H1 (cell line): Measurements from ENCODE around the gene KRTAP10-12.

Source experiments
- HDAC2 ChIP-seq, 2 experiments: fragments of 300-600 bp in 1 of 2; sonication (generic) in 1 of 2; IDR thresholded peaks; 2 replicates each; pipeline ENCODE4 v1.6.1; 2011 to 2012; ENCODE audit warnings: low read depth in 2 of 2, low read length in 2 of 2, mild to moderate bottlenecking in 2 of 2, moderate library complexity in 2 of 2, borderline replicate concordance in 1 of 2, inconsistent platforms in 1 of 2
- KDM1A ChIP-seq: fragments of 200-600, 300-600 bp; sonication (generic); IDR thresholded peaks from 2 replicates; pipeline ENCODE4 v1.7.1; 2016; ENCODE audit warnings: mild to moderate bottlenecking, low read length, borderline replicate concordance
- POLR2A ChIP-seq, 2 experiments: IDR thresholded peaks; 1 replicate in 1 of 2; 2 replicates in 1 of 2; pipeline ENCODE4 v1.6.1; 2011; ENCODE audit warnings: low read depth in 2 of 2, low read length in 2 of 2, mild to moderate bottlenecking in 2 of 2; ENCODE audit errors: control extremely low read depth in 1 of 2
- RFX5 ChIP-seq: IDR thresholded peaks from 2 replicates; pipeline ENCODE4 v1.6.1; 2011; ENCODE audit warnings: low read depth, low read length, improper control_type of control experiment, borderline replicate concordance
- SP2 ChIP-seq: IDR thresholded peaks from 2 replicates; pipeline ENCODE4 v1.6.1; 2012; ENCODE audit warnings: mild to moderate bottlenecking, low read length, inconsistent platforms
- SP4 ChIP-seq: IDR thresholded peaks from 2 replicates; pipeline ENCODE4 v1.6.1; 2012; ENCODE audit warnings: low read length, inconsistent platforms
- SUZ12 ChIP-seq: fragments of 200-600 bp; sonication (generic); IDR thresholded peaks from 2 replicates; pipeline ENCODE4 v1.6.1; 2012; ENCODE audit warnings: mild to moderate bottlenecking, inconsistent platforms, low read length, moderate library complexity, mixed read lengths
- TBP ChIP-seq: IDR thresholded peaks from 2 replicates; pipeline ENCODE4 v1.6.1; 2011; ENCODE audit warnings: low read depth, low read length, improper control_type of control experiment
- TF ChIP-seq, protein P1 (sequence below), 3 experiments: IDR thresholded peaks; 1 replicate in 2 of 3; 2 replicates in 1 of 3; pipeline versions ENCODE4 v1.5.1 to v1.6.1; 2011; ENCODE audit warnings: low read length in 3 of 3, mild to moderate bottlenecking in 3 of 3, inconsistent platforms in 2 of 3, low read depth in 1 of 3, moderate library complexity in 1 of 3; ENCODE audit not compliant: insufficient read depth in 1 of 3; ENCODE audit errors: control extremely low read depth in 1 of 3

- TF ChIP-seq TBP (no peak), POLR2A (IDR thresholded peaks at IDR 0.05; ENCODE audit: control extremely low read depth in 1 of 2, low read depth in 2 of 2, low read length in 2 of 2) (no peak), RFX5 (no peak), SUZ12 (no peak), KDM1A (no peak), SP4 (no peak), HDAC2 (IDR thresholded peaks at IDR 0.05; ENCODE audit: borderline replicate concordance in 1 of 2, low read depth in 2 of 2, low read length in 2 of 2) (no peak), SP2 (no peak)
- TF ChIP-seq, protein P1, sequence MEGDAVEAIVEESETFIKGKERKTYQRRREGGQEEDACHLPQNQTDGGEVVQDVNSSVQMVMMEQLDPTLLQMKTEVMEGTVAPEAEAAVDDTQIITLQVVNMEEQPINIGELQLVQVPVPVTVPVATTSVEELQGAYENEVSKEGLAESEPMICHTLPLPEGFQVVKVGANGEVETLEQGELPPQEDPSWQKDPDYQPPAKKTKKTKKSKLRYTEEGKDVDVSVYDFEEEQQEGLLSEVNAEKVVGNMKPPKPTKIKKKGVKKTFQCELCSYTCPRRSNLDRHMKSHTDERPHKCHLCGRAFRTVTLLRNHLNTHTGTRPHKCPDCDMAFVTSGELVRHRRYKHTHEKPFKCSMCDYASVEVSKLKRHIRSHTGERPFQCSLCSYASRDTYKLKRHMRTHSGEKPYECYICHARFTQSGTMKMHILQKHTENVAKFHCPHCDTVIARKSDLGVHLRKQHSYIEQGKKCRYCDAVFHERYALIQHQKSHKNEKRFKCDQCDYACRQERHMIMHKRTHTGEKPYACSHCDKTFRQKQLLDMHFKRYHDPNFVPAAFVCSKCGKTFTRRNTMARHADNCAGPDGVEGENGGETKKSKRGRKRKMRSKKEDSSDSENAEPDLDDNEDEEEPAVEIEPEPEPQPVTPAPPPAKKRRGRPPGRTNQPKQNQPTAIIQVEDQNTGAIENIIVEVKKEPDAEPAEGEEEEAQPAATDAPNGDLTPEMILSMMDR (IDR thresholded peaks at IDR 0.05; ENCODE audit: control extremely low read depth in 1 of 3, insufficient read depth in 1 of 3, low read depth in 1 of 3, low read length in 3 of 3) = no peak
Measured at GRCh38 chr21:44684077-44684476, 12.9 kb upstream of the KRTAP10-12 start.
